ENCODE measurements around the gene UROC1.

Gene UROC1

DNA sequence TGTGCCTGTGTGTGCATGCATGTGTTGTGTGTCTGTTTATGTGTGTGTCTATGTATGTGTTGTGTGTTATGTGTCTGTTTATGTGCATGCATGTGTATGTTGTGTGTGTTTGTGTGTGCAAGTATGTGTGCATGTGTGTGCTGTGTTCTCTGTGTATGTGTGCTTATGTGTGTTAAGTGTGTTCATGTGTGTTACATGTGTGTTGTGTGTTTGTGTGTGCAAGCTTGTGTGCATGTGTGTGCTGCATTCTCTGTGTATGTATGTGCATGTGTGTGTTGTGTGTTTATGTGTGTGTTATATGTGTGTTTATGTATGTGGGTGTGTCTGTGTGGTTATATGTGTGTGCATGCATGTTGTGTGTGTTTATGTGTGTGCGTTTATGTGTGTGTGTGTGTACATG, 14.9 kb downstream of the UROC1 start:
- H3K27ac ChIP-seq: no peak overlapping the region
- TF ChIP-seq ZFX (IDR thresholded peaks at IDR 0.05): no peak
- TF ChIP-seq, protein P1, sequence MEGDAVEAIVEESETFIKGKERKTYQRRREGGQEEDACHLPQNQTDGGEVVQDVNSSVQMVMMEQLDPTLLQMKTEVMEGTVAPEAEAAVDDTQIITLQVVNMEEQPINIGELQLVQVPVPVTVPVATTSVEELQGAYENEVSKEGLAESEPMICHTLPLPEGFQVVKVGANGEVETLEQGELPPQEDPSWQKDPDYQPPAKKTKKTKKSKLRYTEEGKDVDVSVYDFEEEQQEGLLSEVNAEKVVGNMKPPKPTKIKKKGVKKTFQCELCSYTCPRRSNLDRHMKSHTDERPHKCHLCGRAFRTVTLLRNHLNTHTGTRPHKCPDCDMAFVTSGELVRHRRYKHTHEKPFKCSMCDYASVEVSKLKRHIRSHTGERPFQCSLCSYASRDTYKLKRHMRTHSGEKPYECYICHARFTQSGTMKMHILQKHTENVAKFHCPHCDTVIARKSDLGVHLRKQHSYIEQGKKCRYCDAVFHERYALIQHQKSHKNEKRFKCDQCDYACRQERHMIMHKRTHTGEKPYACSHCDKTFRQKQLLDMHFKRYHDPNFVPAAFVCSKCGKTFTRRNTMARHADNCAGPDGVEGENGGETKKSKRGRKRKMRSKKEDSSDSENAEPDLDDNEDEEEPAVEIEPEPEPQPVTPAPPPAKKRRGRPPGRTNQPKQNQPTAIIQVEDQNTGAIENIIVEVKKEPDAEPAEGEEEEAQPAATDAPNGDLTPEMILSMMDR (conservative IDR thresholded peaks at IDR 0.05): no peak

DNA sequence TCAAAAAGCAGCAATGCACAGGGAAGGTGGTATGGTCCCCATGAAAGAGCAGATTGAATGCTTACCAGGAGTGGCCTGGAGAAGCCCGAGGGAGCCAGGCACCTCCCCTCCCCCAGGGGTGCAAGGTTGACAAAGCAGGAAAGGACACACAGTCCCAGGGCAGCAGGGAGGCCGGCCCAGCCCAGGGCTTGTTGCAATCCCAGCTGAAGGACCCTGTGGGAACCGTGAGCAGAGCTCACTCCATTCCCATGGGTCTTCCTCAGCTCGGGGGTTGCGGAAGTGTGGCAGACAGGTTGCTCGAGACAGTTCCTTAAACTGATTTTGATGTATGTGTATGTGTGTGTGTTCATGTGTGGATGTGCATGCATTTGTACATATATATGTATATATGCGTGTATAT, 15.8 kb downstream of the UROC1 start:
- TF ChIP-seq, protein P1 (conservative IDR thresholded peaks at IDR 0.05): no peak
- TF ChIP-seq ZFX (IDR thresholded peaks at IDR 0.05): no peak
- no peak overlapping the region for H3K27ac ChIP-seq

DNA sequence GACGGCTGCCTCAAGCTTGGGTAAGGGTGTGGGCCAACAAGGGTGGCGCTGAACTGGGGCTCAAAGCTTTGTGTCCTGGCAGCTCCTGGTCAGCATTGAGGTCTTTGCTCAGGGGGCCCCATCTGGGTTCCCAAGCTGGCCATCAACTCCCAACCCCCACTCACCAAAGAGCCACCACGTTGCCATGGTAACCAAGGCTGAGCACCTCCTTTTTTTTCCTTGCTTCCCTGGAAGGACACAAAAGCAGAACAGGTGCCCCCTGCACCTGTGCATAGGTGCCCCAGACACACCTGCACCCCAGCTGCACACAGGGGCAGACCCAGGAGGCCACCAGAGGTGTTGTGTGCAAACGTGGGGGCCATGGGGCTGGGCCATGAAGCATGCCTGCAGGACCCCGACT, 16.5 kb downstream of the UROC1 start:
- no peak overlapping the region for H3K27ac ChIP-seq
- TF ChIP-seq ZFX (IDR thresholded peaks at IDR 0.05): no peak
- TF ChIP-seq, protein P1 (conservative IDR thresholded peaks at IDR 0.05): no peak

DNA sequence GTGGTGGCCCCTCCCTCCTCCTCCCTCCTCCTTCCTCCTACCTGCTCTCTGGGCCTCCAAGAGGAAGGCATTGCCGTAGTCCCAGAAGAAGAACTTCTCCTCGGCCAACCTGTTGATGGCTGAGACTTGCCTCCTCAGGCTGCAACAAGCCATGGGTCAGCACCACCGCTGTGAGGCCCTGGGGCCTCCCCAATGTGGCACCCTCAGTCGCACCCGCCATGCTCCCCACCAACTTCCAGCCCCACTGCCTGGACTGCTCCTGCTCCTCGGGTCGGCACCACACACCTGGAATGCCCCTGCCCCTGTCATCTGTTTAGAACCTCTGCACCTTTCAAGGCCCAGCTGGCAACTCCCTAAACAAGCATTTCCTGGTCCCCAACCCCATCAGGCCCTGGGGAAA, 17.6 kb downstream of the UROC1 start:
- no peak overlapping the region for H3K27ac ChIP-seq
- TF ChIP-seq, protein P1 (conservative IDR thresholded peaks at IDR 0.05): no peak
- TF ChIP-seq ZFX (IDR thresholded peaks at IDR 0.05): no peak

DNA sequence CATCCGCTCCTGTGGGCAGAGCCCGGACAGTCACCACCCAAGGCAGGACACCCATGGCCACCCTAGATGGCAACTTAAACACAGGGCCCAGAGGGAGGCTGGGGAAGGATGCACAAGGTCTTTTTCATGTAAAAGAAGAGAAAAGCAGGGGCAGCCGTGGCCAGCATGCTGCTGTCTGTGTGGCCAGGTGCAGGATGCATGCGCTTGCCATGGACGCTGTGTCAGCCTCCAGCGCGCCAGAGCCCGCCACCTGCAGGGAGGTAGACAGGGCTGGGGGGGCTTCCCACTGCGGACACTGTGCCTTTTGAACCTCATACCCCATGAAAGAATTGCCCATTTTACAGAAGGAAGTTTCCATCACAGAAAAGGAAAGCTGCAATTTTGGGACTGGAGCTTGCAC, 18.2 kb downstream of the UROC1 start:
- TF ChIP-seq, protein P1 (conservative IDR thresholded peaks at IDR 0.05): no peak
- no peak for TF ChIP-seq ZFX (IDR thresholded peaks at IDR 0.05)

DNA sequence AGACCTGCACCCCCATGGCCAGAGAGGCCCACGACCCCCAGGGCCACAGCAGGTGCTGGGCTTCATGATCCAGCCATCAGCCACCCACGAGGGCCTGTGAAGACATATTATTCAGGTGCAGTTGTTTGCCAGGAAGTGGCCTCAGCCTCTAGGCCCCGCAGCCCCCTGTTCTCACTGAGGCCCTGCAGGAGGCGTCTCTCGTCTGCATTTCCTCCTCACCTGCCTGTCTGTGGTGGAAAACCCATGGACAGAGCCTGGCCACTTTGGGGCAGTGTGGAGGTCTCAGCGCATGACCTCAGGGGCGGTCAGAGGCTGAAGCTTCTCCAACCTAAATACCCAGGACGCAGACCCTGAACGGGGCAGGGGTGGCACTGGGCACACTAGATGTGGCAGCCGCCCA, 18.6 kb downstream of the UROC1 start:
- TF ChIP-seq, protein P1 (conservative IDR thresholded peaks at IDR 0.05): no peak
- no peak overlapping the region for H3K27ac ChIP-seq

More for the DNA sequence above, 18.2 kb downstream of the UROC1 start:
- H3K27ac ChIP-seq: no peak overlapping the region

DNA sequence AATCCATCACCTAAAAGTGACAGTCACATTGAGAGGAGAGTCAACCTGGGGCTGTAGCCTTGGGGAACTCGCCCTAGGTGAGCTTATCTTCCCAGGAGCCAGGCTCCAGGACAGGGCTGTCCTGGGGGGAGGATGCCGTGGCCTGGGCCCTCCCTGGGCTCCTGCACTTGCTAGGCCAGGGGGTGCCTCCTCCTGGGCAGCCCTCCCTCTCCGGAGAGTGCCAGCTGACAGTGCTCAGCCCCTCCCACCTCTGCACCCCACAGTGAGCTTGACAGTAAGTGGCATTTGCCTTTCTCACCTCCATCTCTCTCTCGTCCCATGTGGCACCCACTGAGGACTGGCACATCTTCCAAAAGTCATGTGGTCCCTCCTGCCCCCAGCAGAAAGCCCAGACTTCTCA, 19.1 kb downstream of the UROC1 start:
- no peak for TF ChIP-seq ZFX (IDR thresholded peaks at IDR 0.05)
- TF ChIP-seq, protein P1 (conservative IDR thresholded peaks at IDR 0.05): no peak
- H3K27ac ChIP-seq: no peak overlapping the region

Data from C4-2B (cell line).